ENCODE data around the gene ANAPC7.

ANAPC7 gene

GRCh38 chr12:110330124-110330523, 73.4 kb downstream of the ANAPC7 start:
- TF ChIP-seq, protein P1, sequence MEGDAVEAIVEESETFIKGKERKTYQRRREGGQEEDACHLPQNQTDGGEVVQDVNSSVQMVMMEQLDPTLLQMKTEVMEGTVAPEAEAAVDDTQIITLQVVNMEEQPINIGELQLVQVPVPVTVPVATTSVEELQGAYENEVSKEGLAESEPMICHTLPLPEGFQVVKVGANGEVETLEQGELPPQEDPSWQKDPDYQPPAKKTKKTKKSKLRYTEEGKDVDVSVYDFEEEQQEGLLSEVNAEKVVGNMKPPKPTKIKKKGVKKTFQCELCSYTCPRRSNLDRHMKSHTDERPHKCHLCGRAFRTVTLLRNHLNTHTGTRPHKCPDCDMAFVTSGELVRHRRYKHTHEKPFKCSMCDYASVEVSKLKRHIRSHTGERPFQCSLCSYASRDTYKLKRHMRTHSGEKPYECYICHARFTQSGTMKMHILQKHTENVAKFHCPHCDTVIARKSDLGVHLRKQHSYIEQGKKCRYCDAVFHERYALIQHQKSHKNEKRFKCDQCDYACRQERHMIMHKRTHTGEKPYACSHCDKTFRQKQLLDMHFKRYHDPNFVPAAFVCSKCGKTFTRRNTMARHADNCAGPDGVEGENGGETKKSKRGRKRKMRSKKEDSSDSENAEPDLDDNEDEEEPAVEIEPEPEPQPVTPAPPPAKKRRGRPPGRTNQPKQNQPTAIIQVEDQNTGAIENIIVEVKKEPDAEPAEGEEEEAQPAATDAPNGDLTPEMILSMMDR (IDR thresholded peaks at IDR 0.05; ENCODE audit: insufficient read depth, low read length), result no peak
- TF ChIP-seq, protein P2, sequence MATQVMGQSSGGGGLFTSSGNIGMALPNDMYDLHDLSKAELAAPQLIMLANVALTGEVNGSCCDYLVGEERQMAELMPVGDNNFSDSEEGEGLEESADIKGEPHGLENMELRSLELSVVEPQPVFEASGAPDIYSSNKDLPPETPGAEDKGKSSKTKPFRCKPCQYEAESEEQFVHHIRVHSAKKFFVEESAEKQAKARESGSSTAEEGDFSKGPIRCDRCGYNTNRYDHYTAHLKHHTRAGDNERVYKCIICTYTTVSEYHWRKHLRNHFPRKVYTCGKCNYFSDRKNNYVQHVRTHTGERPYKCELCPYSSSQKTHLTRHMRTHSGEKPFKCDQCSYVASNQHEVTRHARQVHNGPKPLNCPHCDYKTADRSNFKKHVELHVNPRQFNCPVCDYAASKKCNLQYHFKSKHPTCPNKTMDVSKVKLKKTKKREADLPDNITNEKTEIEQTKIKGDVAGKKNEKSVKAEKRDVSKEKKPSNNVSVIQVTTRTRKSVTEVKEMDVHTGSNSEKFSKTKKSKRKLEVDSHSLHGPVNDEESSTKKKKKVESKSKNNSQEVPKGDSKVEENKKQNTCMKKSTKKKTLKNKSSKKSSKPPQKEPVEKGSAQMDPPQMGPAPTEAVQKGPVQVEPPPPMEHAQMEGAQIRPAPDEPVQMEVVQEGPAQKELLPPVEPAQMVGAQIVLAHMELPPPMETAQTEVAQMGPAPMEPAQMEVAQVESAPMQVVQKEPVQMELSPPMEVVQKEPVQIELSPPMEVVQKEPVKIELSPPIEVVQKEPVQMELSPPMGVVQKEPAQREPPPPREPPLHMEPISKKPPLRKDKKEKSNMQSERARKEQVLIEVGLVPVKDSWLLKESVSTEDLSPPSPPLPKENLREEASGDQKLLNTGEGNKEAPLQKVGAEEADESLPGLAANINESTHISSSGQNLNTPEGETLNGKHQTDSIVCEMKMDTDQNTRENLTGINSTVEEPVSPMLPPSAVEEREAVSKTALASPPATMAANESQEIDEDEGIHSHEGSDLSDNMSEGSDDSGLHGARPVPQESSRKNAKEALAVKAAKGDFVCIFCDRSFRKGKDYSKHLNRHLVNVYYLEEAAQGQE (IDR thresholded peaks at IDR 0.05; ENCODE audit: insufficient replicate concordance, low read depth), result no peak
- TF ChIP-seq GABPA (IDR thresholded peaks at IDR 0.05; ENCODE audit: low read depth) (no peak), POLR2AphosphoS5 (IDR thresholded peaks at IDR 0.05; ENCODE audit: low read depth) (no peak), SPI1 (IDR thresholded peaks at IDR 0.05; ENCODE audit: borderline replicate concordance, low read depth) (no peak)
- peak overlapping the region; percentile 44 for H3K27ac ChIP-seq (replicated peaks)
- no peaks in the 10 kb centered on the region for H3K27me3 ChIP-seq (ENCODE audit: insufficient read depth, poor library complexity, severe bottlenecking)
- no peak for DNase-seq (ENCODE audit: low read depth in 1 of 2, low spot score in 1 of 2)
- H3K4me3 ChIP-seq (replicated peaks; ENCODE audit: insufficient read depth, low read length), result no peak overlapping the region

GRCh38 chr12:110329710-110330109, 73.8 kb downstream of the ANAPC7 start:
- Histone ChIP-seq H3K4me3 (replicated peaks; ENCODE audit: insufficient read depth, low read length) (no peak overlapping the region), H3K27ac (replicated peaks) (peak overlapping the region; percentile 44; the same call in 1 of the 2 replicates), H3K27me3 (ENCODE audit: insufficient read depth, poor library complexity, severe bottlenecking) (no peaks in the 10 kb centered on the region)
- DNase-seq (ENCODE audit: low read depth in 1 of 2, low spot score in 1 of 2), result no peak
- TF ChIP-seq, protein P2 (IDR thresholded peaks at IDR 0.05; ENCODE audit: insufficient replicate concordance, low read depth), result no peak
- TF ChIP-seq GABPA (IDR thresholded peaks at IDR 0.05; ENCODE audit: low read depth), result no peak
- TF ChIP-seq SPI1 (IDR thresholded peaks at IDR 0.05; ENCODE audit: borderline replicate concordance, low read depth), result no peak
- no peak for TF ChIP-seq POLR2AphosphoS5 (IDR thresholded peaks at IDR 0.05; ENCODE audit: low read depth)
- TF ChIP-seq, protein P1 (IDR thresholded peaks at IDR 0.05; ENCODE audit: insufficient read depth, low read length), result no peak

Measured in HL-60 (cell line).